SK-N-SH (cell line): ENCODE data around the gene ALG11. TPM values are rescaled to one million over a fixed set of nuclear protein-coding genes. Genes with fewer than 3 reads are reported as not detected.

Source experiments
- CTCF ChIA-PET: fragments of 300-600, 350-600 bp; formaldehyde crosslinking; extraction: SDS; loops from one replicate; lab custom pipeline; 2021; lab: Yijun Ruan, JAX
- POLR2A ChIA-PET: fragments of 350-600 bp; sonication (Branson Sonifier 250); formaldehyde crosslinking; extraction: SDS; loops from one replicate; lab custom pipeline; 2020; ENCODE audit warnings: antibody characterized with exemption, inconsistent platforms; lab: Yijun Ruan, JAX
- DNase-seq: peaks from one replicate; pipeline ENCODE4 v3.0.0; 2012
- H2AFZ ChIP-seq: fragments of 200-600 bp; sonication (generic); 2 replicates; pipeline ENCODE4 v1.8.1; 2016; ENCODE audit warnings: antibody characterized with exemption, mild to moderate bottlenecking, low read depth
- H3F3A ChIP-seq: fragments of 200-600 bp; sonication (generic); replicated peaks from 2 replicates; pipeline ENCODE3; 2016; ENCODE audit warnings: antibody characterized with exemption, mild to moderate bottlenecking; ENCODE audit not compliant: insufficient read depth
- H3K27ac ChIP-seq, 2 experiments: fragments of 200-500 bp in 1 of 2; fragments of 200-600 bp in 1 of 2; sonication (Bioruptor generic) in 1 of 2; sonication (generic), shearing (Covaris generic) in 1 of 2; 2 replicates each; pipeline versions ENCODE4 v1.5.1 to v1.6.1; 2014 to 2016; ENCODE audit warnings: low read depth in 2 of 2, inconsistent platforms in 1 of 2, low read length in 1 of 2, mild to moderate bottlenecking in 1 of 2, mixed read lengths in 1 of 2
- H3K27me3 ChIP-seq: fragments of 200-600 bp; sonication (generic), shearing (Covaris generic); 2 replicates; pipeline ENCODE4 v1.6.1; 2016; ENCODE audit warnings: mixed run types; ENCODE audit not compliant: insufficient read depth
- H3K36me3 ChIP-seq, 2 experiments: fragments of 200-500 bp in 1 of 2; fragments of 200-600 bp in 1 of 2; sonication (Bioruptor generic) in 1 of 2; sonication (generic) in 1 of 2; replicated peaks in 1 of 2; 2 replicates each; pipeline versions ENCODE3 to v1.5.1; 2014 to 2016; ENCODE audit warnings: low read length in 1 of 2, mild to moderate bottlenecking in 1 of 2; ENCODE audit not compliant: insufficient read depth in 2 of 2, control insufficient read depth in 1 of 2
- H3K4me1 ChIP-seq, 2 experiments: fragments of 200-500 bp in 1 of 2; fragments of 200-600 bp in 1 of 2; sonication (Bioruptor generic) in 1 of 2; sonication (generic), shearing (Covaris generic) in 1 of 2; 2 replicates each; pipeline versions ENCODE4 v1.5.1 to v1.6.1; 2014 to 2016; ENCODE audit warnings: low read depth in 1 of 2, low read length in 1 of 2, mixed run types in 1 of 2; ENCODE audit not compliant: insufficient read depth in 2 of 2, control insufficient read depth in 1 of 2
- H3K4me2 ChIP-seq: fragments of 200-600 bp; sonication (generic), shearing (Covaris generic); 2 replicates; pipeline ENCODE4 v1.6.1; 2017; ENCODE audit warnings: mixed run types
- H3K4me3 ChIP-seq, 2 experiments: fragments of 200-500 bp in 1 of 2; fragments of 200-600 bp in 1 of 2; sonication (Bioruptor generic) in 1 of 2; sonication (generic), shearing (Covaris generic) in 1 of 2; 2 replicates each; pipeline versions ENCODE4 v1.5.1 to v1.8.1; 2014 to 2016; ENCODE audit warnings: low read depth in 2 of 2, inconsistent platforms in 1 of 2, low read length in 1 of 2, mild to moderate bottlenecking in 1 of 2, mixed read lengths in 1 of 2, moderate library complexity in 1 of 2
- H3K79me2 ChIP-seq: fragments of 200-600 bp; sonication (generic); 2 replicates; pipeline ENCODE4 v1.8.1; 2017; ENCODE audit warnings: mild to moderate bottlenecking; ENCODE audit not compliant: insufficient read depth
- H3K9ac ChIP-seq: fragments of 200-600 bp; sonication (generic); 2 replicates; pipeline ENCODE4 v1.6.1; 2017; ENCODE audit warnings: mixed run types
- H3K9me2 ChIP-seq: fragments of 200-600 bp; sonication (generic); 2 replicates; pipeline ENCODE4 v1.6.1; 2017; ENCODE audit warnings: mixed run types
- H3K9me3 ChIP-seq: fragments of 200-600 bp; sonication (generic); 2 replicates; pipeline ENCODE4 v1.6.1; 2017; ENCODE audit warnings: mixed run types, mild to moderate bottlenecking, moderate library complexity
- H4K20me1 ChIP-seq: fragments of 200-600 bp; sonication (generic); 2 replicates; pipeline ENCODE4 v1.6.1; 2017; ENCODE audit warnings: mild to moderate bottlenecking, mixed run types; ENCODE audit not compliant: insufficient read depth
- CTCF ChIP-seq: fragments of 200-600 bp; sonication (generic); IDR thresholded peaks from 2 replicates; pipeline ENCODE4 v1.6.1; 2017; ENCODE audit warnings: antibody characterized with exemption, mild to moderate bottlenecking, moderate library complexity
- RAD21 ChIP-seq: IDR thresholded peaks from 2 replicates; pipeline ENCODE4 v1.6.1; 2012; ENCODE audit warnings: mild to moderate bottlenecking, low read length
- RFX5 ChIP-seq: IDR thresholded peaks from 2 replicates; pipeline ENCODE4 v1.6.1; 2012; ENCODE audit warnings: mild to moderate bottlenecking, improper control_type of control experiment, low read length
- SMC3 ChIP-seq: IDR thresholded peaks from 2 replicates; pipeline ENCODE4 v1.6.1; 2012; ENCODE audit warnings: low read depth, low read length, improper control_type of control experiment
- WGBS: methylation state at CpG from one replicate; pipeline ENCODE4 v1.1.6; 2017; ENCODE audit warnings: low lambda C conversion rate; 5-methylcytosine and 5-hydroxymethylcytosine counted together
- polyA plus RNA-seq, 3 experiments: library from polyadenylated mRNA; depleted of rRNA; stranded (reverse); fragments of >200 nt; gene quantifications; 2 replicates each; pipeline ENCODE4 v1.2.3, GENCODE V29; 2012

ALG11 gene
- polyA plus RNA-seq, 1 of the 3 experiments (the other 2 are of a cell fraction): 5.0 TPM

- DNase-seq: peak; percentile 36
- H3K4me2 ChIP-seq: no peak overlapping the region
- CTCF ChIA-PET: interaction anchor here (1.6 to 1.8 kb wide), 2 partner anchors 56 to 57 kb away, joined by 4 to 11 read pairs; partner anchors contain the start of gene NEK5
- H4K20me1 ChIP-seq: no peaks in the 10 kb centered on the region
- H3K9ac ChIP-seq: no peak overlapping the region
- H3K9me2 ChIP-seq: no peaks in the 10 kb centered on the region
- no peak overlapping the region for H2AFZ ChIP-seq
- TF ChIP-seq CTCF (peak; percentile 36), RAD21 (peak; percentile 50), SMC3 (peak; percentile 36; the same call in 1 of the 2 replicates), RFX5 (no peak)
- TF ChIP-seq, all 33 proteins: peak for 3
- POLR2A ChIA-PET: no interaction called here
- Histone ChIP-seq H3K4me3 (no peak overlapping the region), H3K27me3 (no peaks in the 10 kb centered on the region), H3K4me1 (no peaks in the 10 kb centered on the region), H3K36me3 (no peaks in the 10 kb centered on the region), H3K79me2 (no peaks in the 10 kb centered on the region), H3K27ac (no peak overlapping the region), H3K9me3 (no peaks in the 10 kb centered on the region; the same call in none of the 2 replicates), H3F3A (no peaks in the 10 kb centered on the region)
- WGBS: 32% methylated on average over 1 of the region's 1 CpG
These were observed 58.8 kb downstream of the ALG11 start for GRCh38 chr13:52070929-52071523.

Other genes with a start within 250 kb of the ALG11 start
- gene DHRS12, start 208.2 kb upstream of the ALG11 start, polyA plus RNA-seq (2012; rRNA removed): 8.2 and 9.6 TPM in 2 replicates
- not detected in 2 replicates for gene TMEM272, start 167.2 kb upstream of the ALG11 start, polyA plus RNA-seq (2012; rRNA removed)
- gene CCDC70, start 150.4 kb upstream of the ALG11 start, polyA plus RNA-seq (2012; rRNA removed): not detected in 2 replicates
- 4.4 and 5.1 TPM in 2 replicates for gene ATP7B, start 948 bp upstream of the ALG11 start, polyA plus RNA-seq (2012; rRNA removed)
- gene UTP14C, start 12.3 kb downstream of the ALG11 start, polyA plus RNA-seq (2012; rRNA removed): 5.1 and 7.0 TPM in 2 replicates
- 0.07 and 0.13 TPM in 2 replicates for gene NEK5, start 116.7 kb downstream of the ALG11 start, polyA plus RNA-seq (2012; rRNA removed)
- gene NEK3, start 147.2 kb downstream of the ALG11 start, polyA plus RNA-seq (2012; rRNA removed): 12.7 and 19.5 TPM in 2 replicates